PC-3 (cell line): ENCODE measurements around the gene AVPR1A.

ENCODE experiments used
- EZH2 ChIP-seq: fragments of 300-600 bp; sonication (generic); IDR thresholded peaks from one replicate; pipeline ENCODE4 v1.6.1; 2017; ENCODE audit warnings: antibody characterized with exemption, mild to moderate bottlenecking, low read length; ENCODE audit not compliant: unreplicated experiment
- EZH2phosphoT487 ChIP-seq: fragments of 300-600 bp; sonication (generic); IDR thresholded peaks from 2 replicates; pipeline ENCODE4 v1.6.1; 2018; ENCODE audit warnings: mild to moderate bottlenecking, antibody characterized with exemption, low read length, borderline replicate concordance
- TF ChIP-seq, protein P1 (sequence below): fragments of 300-600 bp; sonication (generic); conservative IDR thresholded peaks from 2 replicates; pipeline ENCODE4 v1.5.1; 2017; ENCODE audit warnings: antibody characterized with exemption, low read depth, mild to moderate bottlenecking, low read length

GRCh38 chr12:63124778-63125177 lies 26.2 kb downstream of the AVPR1A start:
- TF ChIP-seq, protein P1, sequence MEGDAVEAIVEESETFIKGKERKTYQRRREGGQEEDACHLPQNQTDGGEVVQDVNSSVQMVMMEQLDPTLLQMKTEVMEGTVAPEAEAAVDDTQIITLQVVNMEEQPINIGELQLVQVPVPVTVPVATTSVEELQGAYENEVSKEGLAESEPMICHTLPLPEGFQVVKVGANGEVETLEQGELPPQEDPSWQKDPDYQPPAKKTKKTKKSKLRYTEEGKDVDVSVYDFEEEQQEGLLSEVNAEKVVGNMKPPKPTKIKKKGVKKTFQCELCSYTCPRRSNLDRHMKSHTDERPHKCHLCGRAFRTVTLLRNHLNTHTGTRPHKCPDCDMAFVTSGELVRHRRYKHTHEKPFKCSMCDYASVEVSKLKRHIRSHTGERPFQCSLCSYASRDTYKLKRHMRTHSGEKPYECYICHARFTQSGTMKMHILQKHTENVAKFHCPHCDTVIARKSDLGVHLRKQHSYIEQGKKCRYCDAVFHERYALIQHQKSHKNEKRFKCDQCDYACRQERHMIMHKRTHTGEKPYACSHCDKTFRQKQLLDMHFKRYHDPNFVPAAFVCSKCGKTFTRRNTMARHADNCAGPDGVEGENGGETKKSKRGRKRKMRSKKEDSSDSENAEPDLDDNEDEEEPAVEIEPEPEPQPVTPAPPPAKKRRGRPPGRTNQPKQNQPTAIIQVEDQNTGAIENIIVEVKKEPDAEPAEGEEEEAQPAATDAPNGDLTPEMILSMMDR: no peak
- TF ChIP-seq EZH2phosphoT487: no peak
- TF ChIP-seq EZH2: no peak
